ENCODE data around the gene UCHL3. TPM values are rescaled to one million over a fixed set of nuclear protein-coding genes. Genes with fewer than 3 reads are reported as not detected.

UCHL3 gene
- total and polyA plus RNA-seq, 4 donors, result 10.3 to 38.3 (median 29.0) TPM

GRCh38 chr13:75633285-75633684, 83.7 kb downstream of the UCHL3 start:
- peaks cover 0 to 5% (median 3%) of the 10 kb centered on the region in 3 donors for H3K27me3 ChIP-seq (ENCODE audit: control insufficient read depth in 3 of 3, insufficient read depth in 3 of 3, low read length in 2 of 3)
- H3K4me3 ChIP-seq, result no peak overlapping the region
- H3K9me3 ChIP-seq (ENCODE audit: control insufficient read depth in 4 of 4, insufficient read depth in 3 of 4, low read length in 3 of 4), result peaks cover 0 to 2% (median 0%) of the 10 kb centered on the region in 4 donors
- no peak overlapping the region for H3K9ac ChIP-seq (ENCODE audit: insufficient read depth in 1 of 2, low read length in 2 of 2)
- ATAC-seq (ENCODE audit: insufficient read depth, low FRiP score) (no peak), DNase-seq (peak in 2 of 3 donors; percentile 27 to 32)
- 34 to 57% methylated on average over 2 of the region's 2 CpGs for WGBS, 2 donors
- no peak overlapping the region for H3K27ac ChIP-seq (ENCODE audit: low read depth in 1 of 2, low read length in 1 of 2)
- H3K36me3 ChIP-seq (ENCODE audit: control insufficient read depth in 4 of 4, insufficient read depth in 4 of 4, low read length in 4 of 4), result no peaks in the 10 kb centered on the region
- H3K4me1 ChIP-seq (ENCODE audit: control insufficient read depth in 5 of 5, insufficient read depth in 5 of 5, low read length in 5 of 5), result peaks cover 0 to 7% (median 6%) of the 10 kb centered on the region in 5 donors
- TF ChIP-seq, protein P1, sequence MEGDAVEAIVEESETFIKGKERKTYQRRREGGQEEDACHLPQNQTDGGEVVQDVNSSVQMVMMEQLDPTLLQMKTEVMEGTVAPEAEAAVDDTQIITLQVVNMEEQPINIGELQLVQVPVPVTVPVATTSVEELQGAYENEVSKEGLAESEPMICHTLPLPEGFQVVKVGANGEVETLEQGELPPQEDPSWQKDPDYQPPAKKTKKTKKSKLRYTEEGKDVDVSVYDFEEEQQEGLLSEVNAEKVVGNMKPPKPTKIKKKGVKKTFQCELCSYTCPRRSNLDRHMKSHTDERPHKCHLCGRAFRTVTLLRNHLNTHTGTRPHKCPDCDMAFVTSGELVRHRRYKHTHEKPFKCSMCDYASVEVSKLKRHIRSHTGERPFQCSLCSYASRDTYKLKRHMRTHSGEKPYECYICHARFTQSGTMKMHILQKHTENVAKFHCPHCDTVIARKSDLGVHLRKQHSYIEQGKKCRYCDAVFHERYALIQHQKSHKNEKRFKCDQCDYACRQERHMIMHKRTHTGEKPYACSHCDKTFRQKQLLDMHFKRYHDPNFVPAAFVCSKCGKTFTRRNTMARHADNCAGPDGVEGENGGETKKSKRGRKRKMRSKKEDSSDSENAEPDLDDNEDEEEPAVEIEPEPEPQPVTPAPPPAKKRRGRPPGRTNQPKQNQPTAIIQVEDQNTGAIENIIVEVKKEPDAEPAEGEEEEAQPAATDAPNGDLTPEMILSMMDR (IDR thresholded peaks at IDR 0.05; ENCODE audit: control extremely low read depth, extremely low read depth), result no peak

DNA sequence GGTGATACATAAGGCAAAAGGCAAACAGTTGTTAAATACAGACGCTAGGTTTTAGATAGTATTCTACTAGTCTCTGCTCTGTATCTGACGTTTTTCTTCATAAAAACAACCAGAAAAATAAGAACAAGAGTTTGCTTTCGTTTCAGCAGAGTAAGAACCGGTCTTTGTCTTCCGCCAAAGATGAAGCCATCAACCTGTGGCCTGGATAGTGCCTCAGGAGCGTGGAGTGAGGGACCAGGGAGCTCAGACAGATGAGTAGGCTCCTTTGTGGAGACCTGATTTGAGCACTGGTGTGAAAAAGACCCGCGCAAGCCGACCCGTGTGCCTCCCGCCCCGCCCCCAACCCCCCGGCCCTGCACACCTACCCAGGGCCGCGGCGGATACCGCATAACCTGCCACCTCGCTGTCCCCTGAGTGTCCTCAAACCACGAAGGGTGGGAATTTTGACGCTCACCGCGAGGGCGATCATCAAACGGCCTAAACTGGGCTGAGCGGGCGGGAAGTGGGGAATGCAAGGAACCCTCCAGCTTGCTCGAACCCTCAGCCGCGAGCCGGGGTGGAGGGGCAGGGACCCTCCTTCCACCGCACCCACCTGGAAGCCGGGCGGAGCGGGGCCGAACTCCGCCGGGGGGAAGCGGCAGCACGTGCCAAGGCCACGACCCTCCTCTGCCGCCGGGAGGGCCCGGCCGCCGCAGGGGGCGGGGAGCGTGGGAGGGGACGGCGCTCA, 85.7 kb downstream of the UCHL3 start:
- DNase-seq (peak in 2 of 3 donors; percentile 13 to 33), ATAC-seq (ENCODE audit: insufficient read depth, low FRiP score) (no peak)
- no peaks in the 10 kb centered on the region for H3K36me3 ChIP-seq (ENCODE audit: control insufficient read depth in 4 of 4, insufficient read depth in 4 of 4, low read length in 4 of 4)
- peak overlapping the region; percentile 51 for H3K4me3 ChIP-seq
- peaks cover 0 to 2% (median 0%) of the 10 kb centered on the region in 4 donors for H3K9me3 ChIP-seq (ENCODE audit: control insufficient read depth in 4 of 4, insufficient read depth in 3 of 4, low read length in 3 of 4)
- 34 to 37% methylated on average over 49 of the region's 49 CpGs for WGBS, 2 donors
- H3K27me3 ChIP-seq (ENCODE audit: control insufficient read depth in 3 of 3, insufficient read depth in 3 of 3, low read length in 2 of 3), result peaks cover 0 to 7% (median 5%) of the 10 kb centered on the region in 3 donors
- H3K9ac ChIP-seq (ENCODE audit: insufficient read depth in 1 of 2, low read length in 2 of 2), result no peak overlapping the region
- H3K4me1 ChIP-seq (ENCODE audit: control insufficient read depth in 5 of 5, insufficient read depth in 5 of 5, low read length in 5 of 5), result peaks cover 0 to 7% (median 6%) of the 10 kb centered on the region in 5 donors
- peak overlapping the region in 1 of 2 donors; percentile 40 for H3K27ac ChIP-seq (ENCODE audit: low read depth in 1 of 2, low read length in 1 of 2)
- TF ChIP-seq, protein P1 (IDR thresholded peaks at IDR 0.05; ENCODE audit: control extremely low read depth, extremely low read depth), result no peak

- 0 to 1% methylated on average over 46 to 76 of the region's 76 CpGs for WGBS, 2 donors
- Histone ChIP-seq H3K27ac (ENCODE audit: low read depth in 1 of 2, low read length in 1 of 2) (peak within 1 kb of the TSS in 1 of 2 donors; percentile 65), H3K9ac (ENCODE audit: insufficient read depth in 1 of 2, low read length in 2 of 2) (peak within 1 kb of the TSS; percentile 46 to 67), H3K36me3 (ENCODE audit: control insufficient read depth in 4 of 4, insufficient read depth in 4 of 4, low read length in 4 of 4) (no peaks in the 10 kb centered on the region), H3K9me3 (ENCODE audit: control insufficient read depth in 4 of 4, insufficient read depth in 3 of 4, low read length in 3 of 4) (peaks cover 0 to 2% (median 0%) of the 10 kb centered on the region in 4 donors), H3K27me3 (ENCODE audit: control insufficient read depth in 3 of 3, insufficient read depth in 3 of 3, low read length in 2 of 3) (peaks cover 0 to 7% (median 5%) of the 10 kb centered on the region in 3 donors), H3K4me3 (peak within 1 kb of the TSS; percentile 62), H3K4me1 (ENCODE audit: control insufficient read depth in 5 of 5, insufficient read depth in 5 of 5, low read length in 5 of 5) (peaks cover 0 to 7% (median 6%) of the 10 kb centered on the region in 5 donors)
- ATAC-seq (ENCODE audit: insufficient read depth, low FRiP score) (peak; percentile 79), DNase-seq (peak; percentile 55 to 72 (median 64))
- TF ChIP-seq, protein P1 (IDR thresholded peaks at IDR 0.05; ENCODE audit: control extremely low read depth, extremely low read depth), result no peak
Measured at GRCh38 chr13:75635828-75636435, 86.3 kb downstream of the UCHL3 start, which contains the start of gene LMO7. TSS of gene LMO7 (plus strand) at chr13:75636330. CDS start at chr13:75636658, 328 bp downstream.
